NCI-H1105 treated with DMSO at 0.1 percent for 48 hours (cell line): ENCODE data around the gene LLCFC1.

Experiments
- DNase-seq: peaks from one replicate; lab custom pipeline; 2025; lab: John Stamatoyannopoulos, UW

LLCFC1 gene

DNA sequence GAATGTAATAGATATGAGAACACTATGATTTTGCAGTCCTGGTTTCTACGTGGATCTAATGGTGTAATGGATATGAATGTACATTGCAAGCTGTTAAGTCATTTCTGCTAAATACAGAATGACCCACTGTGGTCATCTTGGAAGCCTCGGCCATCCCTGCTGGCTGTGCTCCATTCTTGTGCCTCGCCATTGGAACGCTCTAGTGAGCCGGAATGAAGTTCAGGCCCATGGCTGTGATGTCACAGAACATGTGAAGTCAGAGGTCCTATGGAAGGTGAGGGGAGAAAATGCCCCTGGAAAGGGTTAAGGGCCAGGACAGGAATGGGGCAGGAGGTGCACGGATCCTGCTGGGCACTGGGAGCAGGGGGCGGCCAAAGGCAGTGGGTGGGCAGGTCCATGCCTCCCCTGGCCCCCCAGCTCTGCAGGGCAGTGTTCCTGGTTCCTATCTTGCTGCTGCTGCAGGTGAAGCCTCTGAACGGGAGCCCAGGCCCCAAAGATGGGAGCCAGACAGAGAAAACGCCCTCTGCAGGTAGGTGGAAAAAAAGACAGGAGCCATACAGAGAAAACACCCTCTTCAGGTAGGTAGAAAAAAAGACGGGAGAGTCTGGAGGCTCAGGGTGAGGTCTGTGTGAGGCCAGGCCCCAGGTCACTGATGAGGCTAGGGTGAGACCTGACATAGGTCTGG lies at the start of gene LLCFC1:
LLCFC1 (plus strand) TSS at position 259 of the 685 bp plus-strand sequence; CDS start at position 397, 138 bp downstream.
- DNase-seq: no peak

DNA sequence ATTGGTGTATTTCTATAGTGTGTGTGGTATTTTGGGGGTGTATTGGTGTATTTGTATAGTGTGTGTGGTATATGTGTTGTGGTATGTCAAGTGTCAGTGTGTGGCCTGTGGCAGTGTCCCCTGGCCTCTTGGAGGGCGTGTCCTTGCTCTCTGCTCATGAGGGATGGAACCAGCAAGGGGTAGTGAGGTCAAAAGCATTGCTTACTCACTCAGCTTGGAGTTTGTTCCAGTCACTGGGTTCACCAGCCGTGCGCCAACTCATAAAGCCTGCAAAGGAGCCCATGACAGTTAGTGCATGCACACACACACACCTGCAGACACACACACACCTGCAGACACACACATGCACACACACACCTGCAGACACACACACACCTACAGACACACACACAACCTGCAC lies 49.5 kb upstream of the LLCFC1 start:
- DNase-seq: no peak

DNA sequence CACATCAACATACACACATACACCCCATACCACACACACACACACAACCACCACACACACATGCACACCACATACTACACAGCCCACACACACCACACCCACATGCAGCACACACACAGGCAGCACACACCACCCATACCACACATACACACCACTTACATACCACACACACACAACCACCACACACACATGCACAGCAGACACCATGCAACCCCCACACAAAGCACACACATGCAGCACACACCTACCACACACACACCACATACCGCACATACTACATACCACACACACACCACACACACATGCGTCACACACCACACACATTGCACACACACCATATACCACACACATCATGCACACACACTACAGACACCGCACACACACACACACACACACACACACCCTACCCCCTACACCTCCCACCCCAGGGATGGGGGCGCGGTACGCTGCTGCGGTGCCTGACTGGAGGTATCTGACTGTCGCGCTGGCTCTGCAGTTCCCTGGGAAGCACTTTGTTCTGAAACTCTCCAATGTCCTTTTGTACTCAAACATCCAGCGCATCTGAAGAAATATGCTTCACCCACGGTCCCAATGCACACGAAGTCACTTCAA lies 48.3 kb upstream of the LLCFC1 start:
- DNase-seq: no peak

DNA sequence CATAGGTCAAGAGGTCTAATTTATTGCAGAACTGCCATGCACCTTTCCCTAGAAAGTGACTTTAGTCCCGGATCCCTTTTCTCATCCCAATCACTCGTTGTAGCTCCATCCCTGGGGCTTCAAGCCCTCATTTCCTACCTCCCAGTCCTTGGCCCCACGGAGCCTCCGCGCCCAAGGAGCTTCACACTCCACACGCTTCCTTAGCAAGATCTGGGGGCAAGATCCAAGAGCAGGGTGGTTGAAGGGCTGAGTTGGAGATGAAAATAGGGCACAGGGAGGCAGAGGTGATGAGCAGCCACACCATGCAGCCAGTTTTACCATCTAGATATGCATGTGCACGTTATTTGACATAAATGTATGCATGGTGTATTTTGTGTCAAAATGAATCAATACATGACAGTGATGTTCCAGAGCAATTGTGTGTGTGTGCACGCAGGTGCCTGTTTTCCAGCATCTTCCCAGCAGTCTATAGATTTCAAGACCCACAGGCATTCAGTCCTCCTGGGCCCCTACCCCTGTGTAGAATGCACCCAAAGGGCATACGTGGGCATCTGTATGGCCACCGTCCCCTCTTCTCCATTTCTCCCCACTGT lies 47.7 kb upstream of the LLCFC1 start:
- DNase-seq: no peak

DNA sequence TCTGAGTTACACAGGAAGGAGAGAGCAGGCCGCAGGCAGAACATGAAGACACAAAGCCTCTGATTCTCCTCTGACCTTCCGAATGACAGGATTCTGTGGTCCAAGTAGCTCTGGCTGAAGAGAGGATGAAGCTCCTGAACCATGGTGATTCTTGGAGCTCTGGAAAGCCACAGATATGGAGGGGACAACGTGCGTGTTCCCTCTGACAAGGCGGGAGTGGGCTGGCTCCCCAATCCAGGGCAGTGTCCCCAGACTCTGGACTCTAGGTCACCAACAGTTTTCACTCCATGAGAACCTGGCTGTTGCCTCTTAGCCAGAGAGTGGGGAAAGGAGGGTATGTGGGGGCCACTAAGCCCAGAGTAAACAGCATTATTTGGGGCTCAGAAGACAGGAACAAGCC lies 46.3 kb upstream of the LLCFC1 start:
- no peak for DNase-seq

DNA sequence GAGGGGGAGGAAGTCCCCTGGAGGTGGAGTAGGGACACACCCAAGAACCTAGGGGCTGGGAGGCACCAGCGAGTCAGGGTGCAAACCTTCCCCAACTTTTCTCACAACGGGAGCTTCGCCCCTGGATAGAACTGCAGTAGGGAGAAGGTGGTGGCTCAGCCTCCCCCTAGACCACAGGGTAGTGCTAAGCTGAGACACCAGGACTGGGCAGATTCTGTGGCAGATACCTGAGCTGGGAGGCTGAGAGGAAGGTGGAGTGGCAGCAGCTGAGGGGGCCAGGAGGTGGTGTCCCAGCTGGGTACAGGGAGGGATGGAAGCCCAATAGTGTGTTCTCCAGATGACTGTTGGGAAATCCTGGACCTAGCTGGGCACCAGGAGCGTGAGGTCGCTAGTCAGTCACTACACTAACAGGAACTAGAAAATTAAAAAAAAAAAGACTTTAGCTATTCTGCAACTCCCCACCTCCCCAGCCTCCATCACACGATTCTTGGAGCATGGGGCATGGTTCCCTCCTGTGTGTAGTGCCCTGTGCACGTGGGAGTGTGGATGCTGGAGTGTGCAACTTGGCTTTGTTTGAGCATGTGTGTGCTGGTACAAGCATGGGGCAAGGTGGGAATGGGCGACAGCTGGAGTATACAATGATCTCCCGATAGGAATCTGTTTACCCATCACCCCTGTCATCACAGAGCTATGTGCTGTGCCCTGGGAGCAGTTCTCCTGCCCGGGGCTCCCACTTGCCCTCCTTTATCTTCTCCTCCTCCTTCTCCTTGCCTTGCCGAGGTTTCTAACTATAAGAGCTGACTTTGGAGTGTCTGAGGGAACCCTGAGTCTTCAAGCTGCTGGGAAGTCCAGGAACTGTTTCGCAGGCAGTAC lies 44.9 kb upstream of the LLCFC1 start:
- DNase-seq: no peak

DNA sequence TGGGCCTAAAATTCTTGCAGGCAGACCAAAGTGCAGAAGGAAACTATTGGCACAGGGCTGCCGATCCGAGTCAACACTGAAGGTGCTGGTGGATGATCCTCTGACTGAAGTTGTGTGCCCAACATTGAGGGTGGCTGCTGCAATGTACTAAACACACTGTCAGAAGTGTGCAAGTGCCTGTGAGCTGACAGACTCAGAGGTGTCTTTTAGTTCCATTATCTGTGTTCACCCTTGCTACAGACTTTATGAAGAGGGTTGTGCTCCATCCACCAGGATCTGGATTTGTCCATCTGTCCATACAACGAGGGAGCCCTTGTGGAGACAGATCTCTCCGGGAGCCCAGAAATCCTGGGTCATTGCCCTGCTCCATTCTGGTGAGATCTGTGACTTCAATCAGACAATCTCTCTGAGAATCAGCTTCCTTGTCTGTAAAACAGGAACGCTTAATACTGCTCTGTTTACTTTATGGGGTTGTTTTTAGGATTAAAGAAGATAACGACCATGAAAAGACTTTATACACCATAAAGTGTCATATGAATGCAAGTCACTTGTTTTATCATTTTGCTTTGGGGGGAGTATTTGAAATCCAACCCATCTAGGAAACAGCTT lies 44.2 kb upstream of the LLCFC1 start:
- no peak for DNase-seq

DNA sequence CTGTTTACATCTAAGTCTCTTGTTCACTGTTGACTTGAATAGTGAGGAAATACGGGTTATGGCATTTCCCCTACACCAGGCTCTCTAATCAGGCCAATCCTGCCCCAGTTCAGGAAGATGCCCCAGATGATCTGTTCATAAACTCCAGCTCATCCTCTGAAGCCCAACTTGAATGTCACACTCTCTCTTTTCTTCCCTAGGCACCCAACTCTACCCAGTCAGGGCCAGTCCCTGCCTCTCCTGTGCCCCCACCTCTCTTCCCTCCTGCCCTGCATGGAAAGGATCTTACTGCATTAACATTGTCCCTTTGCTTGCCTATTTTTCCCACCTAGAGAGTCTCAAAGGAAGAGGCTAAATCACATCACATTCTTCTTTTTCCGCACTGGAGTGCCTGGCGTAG lies 43.1 kb upstream of the LLCFC1 start:
- no peak for DNase-seq

DNA sequence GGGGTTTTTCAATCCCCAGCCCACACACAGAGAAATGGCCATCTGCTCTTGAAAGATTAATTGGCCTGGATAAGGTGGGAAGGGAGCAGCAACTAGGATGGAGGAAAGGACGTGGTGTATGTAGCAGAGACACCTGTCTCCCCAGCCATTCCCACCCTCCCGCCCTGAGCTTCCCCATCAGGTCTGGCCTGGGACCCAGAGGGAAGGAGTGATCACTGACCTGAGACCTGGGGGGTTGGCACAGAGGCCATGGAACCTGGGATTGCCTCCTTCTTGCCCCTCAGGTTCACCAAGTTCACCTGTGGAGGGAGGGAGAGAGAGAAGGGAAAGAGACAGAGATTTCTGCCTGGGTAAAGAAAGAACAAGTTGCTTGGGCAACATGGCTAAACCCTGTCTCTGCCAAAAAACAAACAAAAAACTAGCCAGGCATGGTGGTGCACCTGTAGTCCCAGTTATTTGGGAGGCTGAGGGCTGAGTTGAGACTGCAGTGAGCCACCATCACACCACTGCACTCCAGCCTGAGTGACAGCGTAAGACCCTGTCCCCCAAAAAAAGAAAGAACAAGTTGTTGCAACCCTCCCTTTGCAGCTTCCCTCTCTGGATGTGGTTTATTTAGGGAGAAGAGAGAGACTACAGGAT lies 42.4 kb upstream of the LLCFC1 start:
- DNase-seq: no peak

DNA sequence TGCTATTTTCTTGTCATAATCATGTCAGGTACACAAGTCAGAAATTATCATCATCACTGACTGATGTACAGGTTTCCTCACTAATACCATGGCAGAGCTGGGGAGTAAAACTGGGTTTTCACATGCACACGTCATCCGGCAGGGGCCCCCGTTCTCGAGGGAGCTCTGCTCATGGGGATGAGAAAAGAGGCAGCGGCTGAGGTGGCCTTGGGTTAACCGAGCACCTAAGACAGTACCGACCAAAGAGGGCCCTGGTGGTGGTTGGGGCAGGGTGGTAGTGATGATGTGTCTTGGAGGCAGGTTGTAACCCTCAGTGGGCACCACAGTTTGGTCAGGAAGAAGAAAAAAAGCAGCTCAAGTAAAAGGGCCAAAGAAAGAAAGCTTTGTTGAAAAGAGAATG lies 41.6 kb upstream of the LLCFC1 start:
- no peak for DNase-seq

DNA sequence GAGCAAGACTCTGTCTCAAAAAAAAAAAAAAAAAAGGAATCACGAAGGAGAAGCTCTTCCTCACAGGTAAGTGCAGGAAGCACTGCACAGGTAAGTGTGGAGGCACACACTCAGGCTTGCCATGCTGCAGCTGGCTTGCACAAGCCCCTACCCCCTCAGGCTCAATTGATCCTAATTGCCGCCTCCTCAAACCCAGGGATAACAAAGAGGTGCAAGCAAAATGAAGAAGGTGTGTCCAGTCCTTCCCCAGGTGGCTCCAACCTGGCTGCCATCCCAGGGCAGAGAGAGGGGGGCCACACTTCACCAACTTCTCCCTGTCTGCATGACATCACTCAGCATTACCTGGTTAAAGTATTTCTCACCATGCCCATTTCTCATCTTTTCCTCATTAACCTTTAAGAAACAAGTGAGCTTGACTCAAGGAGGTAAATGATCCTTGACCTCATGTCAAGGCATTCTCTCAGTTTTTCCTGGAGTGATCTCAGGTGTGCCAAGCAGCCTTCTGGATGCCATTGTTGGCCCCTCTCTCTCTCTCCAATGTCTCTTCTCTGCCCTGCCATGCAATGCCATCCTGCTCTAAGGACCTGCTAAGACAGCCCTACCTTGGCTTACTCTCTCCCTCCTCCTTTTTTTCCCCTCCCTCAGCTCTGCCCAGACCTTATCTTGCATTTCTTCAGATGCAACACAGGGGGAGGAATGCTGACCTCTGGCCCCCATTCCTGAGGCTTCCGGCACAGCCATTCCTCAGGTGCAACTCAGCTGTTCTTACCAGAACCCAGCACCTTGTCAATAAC lies 40.7 kb upstream of the LLCFC1 start:
- peak; percentile 87 for DNase-seq

DNA sequence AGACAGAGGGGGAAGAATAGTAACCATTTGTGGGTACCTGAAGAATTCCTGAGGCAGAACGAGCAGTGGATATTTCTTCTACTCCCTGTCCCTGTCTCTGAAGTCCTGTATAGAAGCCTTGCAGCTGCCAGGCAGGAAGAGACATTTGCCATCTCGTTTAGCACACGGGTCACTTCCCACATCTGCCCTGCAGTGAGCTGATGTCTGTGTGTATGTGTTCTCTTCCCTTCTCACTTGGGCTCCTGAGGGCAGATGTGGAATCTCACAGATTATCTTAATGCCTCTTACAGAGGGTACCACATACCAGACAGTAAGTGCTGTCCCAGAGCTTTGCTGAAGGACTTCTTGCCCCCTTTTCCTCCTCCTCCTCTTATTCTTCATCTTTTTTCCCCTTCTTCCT lies 39.6 kb upstream of the LLCFC1 start:
- DNase-seq: no peak

DNA sequence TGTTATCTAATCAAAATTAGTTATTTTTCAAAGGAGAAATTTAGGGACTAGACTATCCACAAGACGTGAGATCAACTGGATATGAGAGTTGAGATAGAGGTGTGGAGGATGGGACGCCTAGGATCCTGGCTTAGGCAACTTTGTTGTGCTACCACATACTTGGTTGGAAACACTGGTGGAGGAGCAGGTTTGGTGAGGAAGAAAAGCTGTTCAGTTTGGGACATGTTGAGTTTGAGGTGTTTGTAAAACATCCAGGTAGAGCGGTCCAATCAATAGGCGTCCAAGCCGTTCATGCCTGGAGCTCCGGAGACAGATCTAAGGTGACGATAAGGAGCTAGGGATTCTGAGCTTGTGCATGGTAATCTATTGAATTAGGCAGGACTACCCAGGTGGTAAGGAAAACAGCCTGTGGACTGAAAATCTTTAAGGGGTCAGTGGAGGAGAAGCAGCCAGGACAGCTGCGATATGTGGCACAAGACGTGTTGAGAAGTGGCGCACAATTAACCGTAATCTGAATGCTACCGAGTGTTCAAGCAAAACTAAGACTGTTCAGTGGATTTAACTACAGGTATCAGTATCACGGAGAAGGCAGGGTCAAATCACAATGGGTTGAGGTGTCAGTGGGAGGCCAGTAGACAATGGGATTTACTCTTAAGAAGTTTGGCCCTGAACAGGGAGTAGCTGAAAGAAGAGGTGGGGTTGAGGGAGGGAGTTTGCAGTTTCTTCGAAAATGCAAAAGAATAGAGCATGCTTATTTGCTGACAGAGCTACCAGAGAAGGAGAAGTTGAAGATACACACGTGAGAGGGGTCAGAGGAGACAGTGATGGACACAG lies 37.6 kb upstream of the LLCFC1 start:
- DNase-seq: no peak

DNA sequence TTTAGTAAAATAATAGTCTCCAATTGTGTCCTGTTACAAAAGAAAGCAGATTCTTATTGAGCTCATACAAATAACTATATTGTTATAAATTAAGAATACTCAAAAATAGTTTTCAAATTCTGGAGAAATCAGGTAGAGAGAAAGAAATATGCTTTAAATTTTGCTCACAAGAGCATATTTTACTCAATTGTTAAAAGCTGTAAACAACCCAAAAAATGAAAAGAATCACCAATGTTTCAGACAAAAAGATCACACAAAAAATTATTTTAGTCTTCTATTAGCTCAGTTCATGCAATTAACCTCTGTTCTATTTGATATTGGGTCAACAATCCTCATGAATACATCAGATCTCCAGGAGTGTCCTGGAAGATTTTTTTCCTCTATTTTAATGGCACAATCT lies 35.2 kb upstream of the LLCFC1 start:
- DNase-seq: no peak

DNA sequence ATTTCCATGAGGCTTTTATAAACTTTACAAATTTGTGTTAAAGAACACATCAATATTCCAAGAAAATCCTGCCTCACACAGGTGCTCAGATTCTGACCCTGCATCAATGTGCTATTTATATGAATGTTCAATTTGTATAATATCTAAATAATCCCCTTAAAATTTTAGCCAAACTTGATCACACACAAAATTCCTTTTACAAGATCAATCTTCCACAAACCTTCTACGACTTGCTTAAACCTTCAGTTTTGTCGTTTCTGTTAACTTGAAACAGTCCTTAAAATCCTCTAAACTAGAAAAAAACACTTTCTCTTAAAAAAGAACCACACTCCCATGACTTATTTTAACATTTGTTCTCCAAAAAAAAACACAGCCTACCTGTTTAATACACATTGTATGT lies 33.5 kb upstream of the LLCFC1 start:
- DNase-seq: no peak

DNA sequence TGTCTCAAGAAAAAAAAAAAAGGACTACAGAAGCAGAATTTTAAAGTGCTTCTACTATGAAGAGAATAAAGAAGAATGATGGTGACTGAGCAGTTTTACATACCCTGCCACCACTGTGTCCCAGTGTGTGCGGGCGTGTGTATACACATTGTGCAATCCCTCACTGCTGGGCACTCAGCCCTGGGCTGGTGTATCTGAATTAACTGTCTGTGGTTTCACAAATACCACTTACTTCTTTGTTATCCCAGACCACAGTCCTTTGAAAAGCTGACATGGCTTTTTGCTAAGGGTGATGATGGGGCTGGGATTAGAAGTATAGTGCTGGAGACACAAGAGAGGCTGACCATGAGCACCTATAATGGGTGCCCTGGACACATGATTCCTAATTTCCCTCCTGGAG lies 32.6 kb upstream of the LLCFC1 start:
- no peak for DNase-seq

DNA sequence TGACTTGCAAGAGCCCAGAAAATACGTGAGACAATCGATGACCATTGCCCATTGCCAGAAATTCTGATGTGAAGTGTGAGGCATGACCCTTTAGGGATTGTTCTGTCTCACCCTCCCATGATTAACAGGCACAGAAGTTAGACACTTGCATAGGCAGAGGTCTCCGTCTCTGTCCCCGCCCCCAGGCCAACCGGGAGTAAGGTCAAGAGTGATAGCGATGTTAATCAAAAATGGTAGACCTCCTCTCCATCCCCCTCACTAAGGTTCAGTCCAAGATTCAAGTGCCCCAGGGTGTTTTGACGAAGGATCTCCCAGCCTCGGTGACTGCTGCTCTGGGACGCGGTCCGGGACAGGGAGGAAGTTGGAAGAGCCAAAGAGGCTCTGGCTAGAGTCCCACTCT lies 31.0 kb upstream of the LLCFC1 start:
- no peak for DNase-seq

DNA sequence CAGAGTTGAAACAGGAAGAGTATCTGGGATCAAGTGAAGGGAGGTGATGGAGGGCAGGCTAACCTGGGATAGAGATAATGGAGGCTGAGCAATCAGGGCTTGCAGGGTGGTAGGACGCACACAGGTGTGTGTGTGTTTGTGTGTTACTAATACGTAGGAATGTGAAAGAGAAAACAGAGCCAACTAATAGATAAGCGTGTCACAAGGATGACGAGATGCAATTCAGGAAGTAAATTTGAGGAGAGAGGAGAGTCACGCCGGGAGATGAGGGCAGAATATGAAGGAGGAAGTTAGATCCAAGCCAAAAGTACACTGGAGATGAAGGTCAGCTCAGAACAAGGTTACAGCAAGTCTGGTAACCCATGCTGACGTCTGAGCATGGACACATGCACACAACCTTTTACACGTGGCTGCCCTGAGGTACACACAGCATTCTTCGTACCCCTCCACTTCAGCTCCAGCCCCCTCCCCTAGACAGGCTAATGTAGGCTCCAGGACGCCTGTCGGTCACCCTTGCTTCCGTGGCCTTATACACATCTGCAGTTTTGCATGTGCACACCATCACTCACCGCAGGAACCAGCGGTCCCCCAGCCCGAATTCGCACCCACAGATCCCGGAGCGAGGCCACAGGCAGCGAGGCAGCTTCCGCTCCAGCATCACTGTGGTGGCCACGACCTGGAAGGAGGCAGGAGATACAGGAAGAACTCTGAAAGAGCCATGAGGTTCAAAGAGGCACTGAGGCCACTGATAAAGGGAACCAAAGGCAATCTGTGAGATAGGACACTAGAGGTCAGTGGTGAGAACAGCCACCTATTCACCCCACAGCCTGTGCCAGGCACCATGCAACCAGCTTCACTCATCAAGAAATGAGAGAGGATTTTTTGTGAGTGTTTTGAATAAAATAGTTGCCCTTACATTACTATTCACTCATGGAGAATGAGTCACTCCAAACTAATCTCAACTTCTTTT lies 30.1 kb upstream of the LLCFC1 start:
- no peak for DNase-seq

DNA sequence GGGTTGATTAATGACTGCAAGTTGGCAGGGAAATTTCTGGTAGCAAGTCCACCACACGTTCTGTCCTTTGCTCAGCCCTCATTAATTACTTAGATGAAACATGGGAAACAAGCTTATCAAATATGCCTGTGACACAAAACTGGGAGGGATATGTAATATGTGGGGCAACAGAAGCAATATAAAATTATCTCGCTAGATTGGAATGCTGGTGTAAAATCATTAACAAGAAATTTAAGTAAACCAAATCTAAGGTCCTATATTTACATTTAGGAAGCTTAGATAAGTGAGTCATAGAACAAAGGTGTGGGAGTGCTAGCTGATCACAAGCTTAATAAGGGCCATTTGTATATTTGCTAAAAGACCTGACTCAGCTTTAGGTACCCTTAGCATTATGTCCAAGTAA lies 29.3 kb upstream of the LLCFC1 start:
- DNase-seq: no peak
